Left ventricle myocardium superior (tissue), 1 donor: Measurements from ENCODE around the gene ARAP3. TPM values are rescaled to one million over a fixed set of nuclear protein-coding genes. Genes with fewer than 3 reads are reported as not detected.
"Not testable (repeated sequence)": the region's sequence is repeated elsewhere in the genome, so short reads cannot be mapped to it uniquely, and the experiment has no call there.

Experiments used
- ATAC-seq: fragments of 200-7000 bp; cut with Tn5 transposase; one replicate; pipeline ENCODE4 v1.9.1; 2020; ENCODE audit warnings: mild to moderate bottlenecking, moderate library complexity
- DNase-seq: peaks from one replicate; pipeline ENCODE4 v3.0.0-alpha.2; 2020
- intact Hi-C: fragments of 100-400 bp; cut with micrococcal nuclease; formaldehyde crosslinking; loops from one replicate; pipeline ENCODE4 v1.11.0; 2022
- long read RNA-seq: library from polyadenylated mRNA; unstranded; transcript quantifications from one replicate; pipeline ENCODE4 v2.0.0, GENCODE V29; 2021
- total RNA-seq: library from RNA; stranded (reverse); fragmentation: NEBNext Ultra II Directional; extraction: Animal tissue kit (Norgen Biotek cat#: 25700); gene quantifications from one replicate; pipeline ENCODE4 v1.2.1, GENCODE V29; 2021
- donor health status: DM: no; HTN: yes; CAD: no; lungs with severe emphysema.

Gene ARAP3
- 13.2 TPM for total RNA-seq
- long read RNA-seq, partial matches to known transcripts, result 3 of 5 reads
- long read RNA-seq, other reads (novel, unspliced or antisense), result 2 of 5 reads

GRCh38 chr5:141681695-141682641 is at the start of gene ARAP3:
Gene ARAP3, minus strand, starts transcription at chr5:141682230. Its CDS starts 1,744 bp downstream, at chr5:141680486.
- peak; percentile 95 for ATAC-seq
- intact Hi-C loops, result no loop called here

GRCh38 chr5:141729387-141730006 is 47.5 kb upstream of the ARAP3 start:
- DNase-seq (no peak), ATAC-seq (no peak)
- intact Hi-C loops, result no loop called here

More at GRCh38 chr5:141681695-141682641, at the start of gene ARAP3:
- peak; percentile 94 for DNase-seq

GRCh38 chr5:141725891-141726290 is 43.9 kb upstream of the ARAP3 start:
- intact Hi-C loops, result no loop called here
- DNase-seq, result no peak
- ATAC-seq, result no peak

GRCh38 chr5:141725174-141725573 is 43.1 kb upstream of the ARAP3 start:
- intact Hi-C loops, ATAC-seq, DNase-seq: not testable (repeated sequence)

GRCh38 chr5:141722266-141722665 is 40.2 kb upstream of the ARAP3 start:
- DNase-seq, result no peak
- intact Hi-C loops, result no loop called here
- ATAC-seq, result no peak

GRCh38 chr5:141717043-141717442 is 35.0 kb upstream of the ARAP3 start:
- no peak for DNase-seq
- ATAC-seq, result no peak
- intact Hi-C loops, result no loop called here

GRCh38 chr5:141716468-141716867 is 34.4 kb upstream of the ARAP3 start:
- intact Hi-C loops, result no loop called here
- ATAC-seq (no peak), DNase-seq (no peak)

- no peak for DNase-seq
- no peak for ATAC-seq
- intact Hi-C loops, result no loop called here
These were observed 34.0 kb upstream of the ARAP3 start for GRCh38 chr5:141716009-141716408.

GRCh38 chr5:141715346-141715905 is 33.4 kb upstream of the ARAP3 start:
- intact Hi-C loops, result no loop called here
- ATAC-seq, result no peak

GRCh38 chr5:141714542-141715310 is 32.7 kb upstream of the ARAP3 start:
- ATAC-seq, result no peak
- no peak for DNase-seq
- intact Hi-C loops, result no loop called here

More at GRCh38 chr5:141715346-141715905, 33.4 kb upstream of the ARAP3 start:
- DNase-seq, result no peak

GRCh38 chr5:141713616-141714309 is 31.7 kb upstream of the ARAP3 start:
- peak; percentile 30 for ATAC-seq
- no peak for DNase-seq

GRCh38 chr5:141711687-141712086 is 29.7 kb upstream of the ARAP3 start:
- intact Hi-C loops, result no loop called here
- DNase-seq (no peak), ATAC-seq (no peak)

More at GRCh38 chr5:141713616-141714309, 31.7 kb upstream of the ARAP3 start:
- intact Hi-C loops, result no loop called here

GRCh38 chr5:141709699-141710267 is 27.8 kb upstream of the ARAP3 start:
- ATAC-seq (no peak), DNase-seq (no peak)
- intact Hi-C loops, result loop anchor here (10.0 kb wide), 1 partner anchor 55 kb away; no protein-coding TSS in a partner anchor

- no peak for ATAC-seq
- intact Hi-C loops, result loop anchor here (10.0 kb wide), 1 partner anchor 57 kb away; no protein-coding TSS in a partner anchor
- DNase-seq, result no peak
These were observed 26.0 kb upstream of the ARAP3 start for GRCh38 chr5:141708016-141708415.

GRCh38 chr5:141707510-141707909 is 25.5 kb upstream of the ARAP3 start:
- intact Hi-C loops, result loop anchor here (10.0 kb wide), 1 partner anchor 57 kb away; no protein-coding TSS in a partner anchor
- ATAC-seq (no peak), DNase-seq (no peak)

GRCh38 chr5:141706121-141706520 is 24.1 kb upstream of the ARAP3 start:
- intact Hi-C loops, result loop anchor here (10.0 kb wide), 1 partner anchor 59 kb away; no protein-coding TSS in a partner anchor
- ATAC-seq, result no peak
- DNase-seq, result no peak

- DNase-seq (no peak), ATAC-seq (no peak)
- intact Hi-C loops, result loop anchor here (10.0 kb wide), 1 partner anchor 59 kb away; no protein-coding TSS in a partner anchor
These were observed 23.4 kb upstream of the ARAP3 start for GRCh38 chr5:141705469-141705868.
